LNCaP clone FGC (cell line): Measurements from ENCODE around the gene NEAT1.

Source experiments
- DNase-seq: peaks from one replicate; pipeline ENCODE4 v3.0.0-alpha.2; 2011; ENCODE audit warnings: low read depth
- H3K4me3 ChIP-seq: 2 replicates; pipeline ENCODE4 v1.5.1; 2011; ENCODE audit warnings: mild to moderate bottlenecking, low read depth, low read length, control low read depth
- TF ChIP-seq, protein P1 (sequence below): IDR thresholded peaks from 2 replicates; pipeline ENCODE4 v1.5.1; 2012; ENCODE audit warnings: mild to moderate bottlenecking; ENCODE audit not compliant: control insufficient read depth, insufficient read depth; ENCODE audit errors: extremely low read depth

Gene NEAT1

GRCh38 chr11:65422633-65423515 lies at the start of gene NEAT1:
TSS of gene NEAT1 (plus strand) at chr11:65422798.
- TF ChIP-seq, protein P1, sequence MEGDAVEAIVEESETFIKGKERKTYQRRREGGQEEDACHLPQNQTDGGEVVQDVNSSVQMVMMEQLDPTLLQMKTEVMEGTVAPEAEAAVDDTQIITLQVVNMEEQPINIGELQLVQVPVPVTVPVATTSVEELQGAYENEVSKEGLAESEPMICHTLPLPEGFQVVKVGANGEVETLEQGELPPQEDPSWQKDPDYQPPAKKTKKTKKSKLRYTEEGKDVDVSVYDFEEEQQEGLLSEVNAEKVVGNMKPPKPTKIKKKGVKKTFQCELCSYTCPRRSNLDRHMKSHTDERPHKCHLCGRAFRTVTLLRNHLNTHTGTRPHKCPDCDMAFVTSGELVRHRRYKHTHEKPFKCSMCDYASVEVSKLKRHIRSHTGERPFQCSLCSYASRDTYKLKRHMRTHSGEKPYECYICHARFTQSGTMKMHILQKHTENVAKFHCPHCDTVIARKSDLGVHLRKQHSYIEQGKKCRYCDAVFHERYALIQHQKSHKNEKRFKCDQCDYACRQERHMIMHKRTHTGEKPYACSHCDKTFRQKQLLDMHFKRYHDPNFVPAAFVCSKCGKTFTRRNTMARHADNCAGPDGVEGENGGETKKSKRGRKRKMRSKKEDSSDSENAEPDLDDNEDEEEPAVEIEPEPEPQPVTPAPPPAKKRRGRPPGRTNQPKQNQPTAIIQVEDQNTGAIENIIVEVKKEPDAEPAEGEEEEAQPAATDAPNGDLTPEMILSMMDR: no peak
- peak within 1 kb of the TSS; percentile 86 for H3K4me3 ChIP-seq
- peak; percentile 75 for DNase-seq

DNA sequence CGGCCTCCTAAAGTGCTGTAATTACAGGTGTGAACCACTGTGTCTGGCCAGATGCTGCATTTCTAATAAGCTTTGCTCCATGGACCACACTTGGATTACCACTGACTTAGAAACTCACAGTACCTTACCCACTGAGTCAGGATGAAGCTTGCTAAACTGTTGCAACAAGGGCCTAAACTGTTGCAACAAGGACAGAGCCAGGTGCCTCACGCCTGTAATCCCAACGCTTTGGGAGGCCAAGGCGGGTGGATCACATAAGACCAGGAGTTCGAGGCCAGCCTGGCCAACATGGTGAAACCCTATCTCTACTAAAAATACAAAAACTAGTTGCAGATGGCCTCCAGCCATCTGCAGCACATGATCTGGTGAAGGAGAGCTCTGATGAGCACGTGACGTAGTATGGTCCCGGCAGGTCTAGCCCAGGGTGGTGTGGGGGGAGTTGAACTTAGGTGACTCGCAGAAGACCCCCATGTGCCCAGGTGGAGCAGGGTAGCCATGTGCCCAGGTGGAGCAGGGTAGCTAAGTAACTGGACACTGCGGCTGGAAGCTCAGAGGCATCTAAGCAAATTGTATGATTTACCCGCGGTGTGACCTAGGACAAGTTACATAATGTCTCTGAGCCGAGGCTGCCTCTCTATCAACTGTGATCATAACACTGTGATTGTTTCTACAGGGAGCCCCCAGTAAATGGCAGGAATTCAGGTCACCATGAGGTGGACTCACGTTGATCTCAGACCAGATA lies 48.6 kb upstream of the NEAT1 start:
- DNase-seq: no peak
- no peak overlapping the region for H3K4me3 ChIP-seq
- TF ChIP-seq, protein P1: no peak

- peak; percentile 18 for DNase-seq
- TF ChIP-seq, protein P1: no peak
- no peak overlapping the region for H3K4me3 ChIP-seq
Measured at GRCh38 chr11:65375012-65375411, 47.6 kb upstream of the NEAT1 start.

- H3K4me3 ChIP-seq: no peak overlapping the region
- no peak for DNase-seq
- TF ChIP-seq, protein P1: no peak
Measured at GRCh38 chr11:65376138-65376713, 46.4 kb upstream of the NEAT1 start.

- TF ChIP-seq, protein P1: no peak
Measured at GRCh38 chr11:65377036-65377435, 45.6 kb upstream of the NEAT1 start.

GRCh38 chr11:65377777-65378176 lies 44.8 kb upstream of the NEAT1 start:
- TF ChIP-seq, protein P1: no peak
- no peak overlapping the region for H3K4me3 ChIP-seq
- no peak for DNase-seq

More at GRCh38 chr11:65377036-65377435, 45.6 kb upstream of the NEAT1 start:
- DNase-seq: no peak
- H3K4me3 ChIP-seq: no peak overlapping the region
